ENCODE measurements around the gene KIAA1191.
"Not testable (repeated sequence)": the region's sequence is repeated elsewhere in the genome, so short reads cannot be mapped to it uniquely, and the experiment has no call there.

The KIAA1191 gene

DNA sequence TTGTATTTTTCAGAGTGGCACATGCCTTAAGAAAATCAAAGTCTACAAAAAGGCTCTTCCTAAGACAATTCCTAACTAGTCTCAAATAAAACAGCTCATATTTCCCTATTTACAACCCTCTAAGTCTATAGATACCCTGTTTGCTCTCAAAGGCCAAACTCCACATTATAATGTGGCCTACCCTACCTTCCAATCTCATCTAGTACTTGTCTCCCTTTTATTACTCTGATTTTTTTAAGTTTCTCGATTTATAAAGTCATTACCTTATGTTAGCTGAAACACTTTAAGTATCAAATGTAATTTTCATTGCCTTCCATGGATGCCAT, 19.4 kb downstream of the KIAA1191 start:
- no CpG with 5 or more reads among the region's 1 CpG for WGBS (ENCODE audit: insufficient coverage, insufficient read length)

DNA sequence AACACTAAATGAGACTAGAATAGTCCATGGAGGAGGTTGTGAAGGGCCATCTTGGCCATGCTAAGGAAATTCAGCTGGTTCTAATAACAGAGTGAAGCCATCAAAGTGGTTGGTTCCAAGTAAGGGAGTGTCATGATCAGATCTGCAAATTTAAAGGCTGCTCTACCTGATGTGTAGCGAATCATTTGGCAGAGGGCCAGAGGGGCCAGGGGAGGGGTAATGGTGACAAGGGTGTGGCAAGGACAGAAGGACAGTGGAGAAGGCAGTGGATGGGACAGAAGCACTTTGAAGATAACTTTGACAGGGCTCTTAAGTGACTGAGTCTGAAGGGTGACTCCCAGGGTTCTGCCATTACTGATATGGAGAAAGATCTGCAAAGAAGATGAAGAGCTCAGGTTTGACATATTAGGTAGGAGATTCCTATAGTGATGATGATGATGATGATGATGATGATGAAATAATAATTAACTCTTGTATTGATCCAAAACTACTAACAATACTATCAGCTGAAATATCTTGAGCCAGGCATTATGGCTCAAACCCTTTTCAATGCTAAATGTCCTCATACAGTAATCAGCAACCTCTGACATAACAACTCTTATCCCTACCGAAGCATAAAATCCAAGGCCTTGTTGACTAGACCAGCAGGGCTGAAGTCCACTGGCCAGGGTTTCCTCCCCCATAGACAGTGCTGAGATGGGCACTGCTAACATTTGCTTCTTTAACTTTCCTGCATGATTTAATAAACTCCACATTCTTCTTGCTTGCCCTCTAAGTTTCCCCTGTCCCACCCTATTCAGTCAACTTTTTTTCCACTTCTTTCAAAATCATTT, 20.0 kb downstream of the KIAA1191 start:
- H3K9me3 ChIP-seq (ENCODE audit: control insufficient read depth, insufficient read depth, low read length): no peaks in the 10 kb centered on the region
- WGBS (ENCODE audit: insufficient coverage, insufficient read length): no CpG with 5 or more reads among the region's 2 CpGs
- no peaks in the 10 kb centered on the region for H3K27me3 ChIP-seq (ENCODE audit: control insufficient read depth, insufficient read depth, low read length)
- H3K27ac ChIP-seq (ENCODE audit: low read length): no peak overlapping the region
- no peak overlapping the region for H3K4me3 ChIP-seq (ENCODE audit: low read length)
- DNase-seq (ENCODE audit: low read depth, low spot score): no peak
- peaks cover 6% of the 10 kb centered on the region; the same call in 1 of the 2 replicates for H3K36me3 ChIP-seq (ENCODE audit: control insufficient read depth, insufficient read depth, low read length)
- H3K4me1 ChIP-seq (ENCODE audit: control insufficient read depth, insufficient read depth, low read length): no peaks in the 10 kb centered on the region

More for the DNA sequence above, 19.4 kb downstream of the KIAA1191 start:
- DNase-seq (ENCODE audit: low read depth, low spot score): no peak
- no peaks in the 10 kb centered on the region for H3K27me3 ChIP-seq (ENCODE audit: control insufficient read depth, insufficient read depth, low read length)
- H3K4me3 ChIP-seq (ENCODE audit: low read length): no peak overlapping the region
- no peaks in the 10 kb centered on the region for H3K9me3 ChIP-seq (ENCODE audit: control insufficient read depth, insufficient read depth, low read length)
- no peak overlapping the region for H3K27ac ChIP-seq (ENCODE audit: low read length)
- H3K4me1 ChIP-seq (ENCODE audit: control insufficient read depth, insufficient read depth, low read length): no peaks in the 10 kb centered on the region
- peaks cover 8% of the 10 kb centered on the region; the same call in 1 of the 2 replicates for H3K36me3 ChIP-seq (ENCODE audit: control insufficient read depth, insufficient read depth, low read length)

DNA sequence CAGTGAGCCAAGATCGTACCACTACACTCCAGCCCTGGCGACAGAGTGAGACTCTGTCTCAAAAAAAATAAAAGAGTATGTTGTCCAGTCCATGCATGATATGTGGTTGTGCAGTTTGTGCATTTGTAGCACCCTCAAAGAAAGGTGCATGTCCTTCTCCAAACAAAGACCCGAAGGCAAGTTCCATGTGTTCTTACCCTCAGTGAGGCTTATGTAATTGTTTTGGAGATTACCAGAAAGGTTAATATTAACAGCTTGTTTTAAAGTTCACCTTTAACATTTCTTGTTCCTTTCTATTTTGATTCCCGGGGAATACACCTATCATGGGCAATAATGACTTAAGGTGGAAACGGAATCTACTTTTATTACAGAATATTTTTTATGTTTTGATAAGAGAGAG, 22.3 kb downstream of the KIAA1191 start:
- no peaks in the 10 kb centered on the region for H3K4me1 ChIP-seq (ENCODE audit: control insufficient read depth, insufficient read depth, low read length)
- no peaks in the 10 kb centered on the region for H3K27me3 ChIP-seq (ENCODE audit: control insufficient read depth, insufficient read depth, low read length)
- H3K4me3 ChIP-seq (ENCODE audit: low read length): no peak overlapping the region
- peaks cover 3% of the 10 kb centered on the region; the same call in 1 of the 2 replicates for H3K36me3 ChIP-seq (ENCODE audit: control insufficient read depth, insufficient read depth, low read length)
- H3K9me3 ChIP-seq (ENCODE audit: control insufficient read depth, insufficient read depth, low read length): no peaks in the 10 kb centered on the region
- no CpG with 5 or more reads among the region's 5 CpGs for WGBS (ENCODE audit: insufficient coverage, insufficient read length)
- no peak overlapping the region for H3K27ac ChIP-seq (ENCODE audit: low read length)
- no peak for DNase-seq (ENCODE audit: low read depth, low spot score)

DNA sequence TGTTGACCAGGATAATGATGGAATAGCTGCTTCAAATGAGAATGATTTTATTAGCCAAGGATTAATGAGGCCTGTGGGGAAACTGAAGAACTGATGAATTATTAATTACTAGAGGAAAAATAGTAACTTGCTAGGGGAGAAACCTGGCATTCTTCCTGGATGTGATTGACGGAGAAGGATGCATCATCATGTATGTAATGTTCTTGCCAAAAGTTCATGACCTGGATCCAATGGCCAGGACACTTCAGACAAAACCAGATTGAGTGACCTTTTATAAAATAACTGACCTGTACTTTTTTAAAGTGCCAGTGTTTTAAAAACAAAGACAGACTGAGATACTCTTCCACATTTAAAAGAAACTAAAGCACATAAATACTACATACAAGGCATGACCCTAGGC, 23.7 kb downstream of the KIAA1191 start:
- DNase-seq (ENCODE audit: low read depth, low spot score): no peak
- Histone ChIP-seq H3K9me3 (ENCODE audit: control insufficient read depth, insufficient read depth, low read length) (no peaks in the 10 kb centered on the region), H3K27me3 (ENCODE audit: control insufficient read depth, insufficient read depth, low read length) (no peaks in the 10 kb centered on the region), H3K4me1 (ENCODE audit: control insufficient read depth, insufficient read depth, low read length) (no peaks in the 10 kb centered on the region), H3K36me3 (ENCODE audit: control insufficient read depth, insufficient read depth, low read length) (peaks cover 3% of the 10 kb centered on the region; the same call in 1 of the 2 replicates), H3K4me3 (ENCODE audit: low read length) (no peak overlapping the region), H3K27ac (ENCODE audit: low read length) (no peak overlapping the region)
- no CpG with 5 or more reads among the region's 1 CpG for WGBS (ENCODE audit: insufficient coverage, insufficient read length)

DNA sequence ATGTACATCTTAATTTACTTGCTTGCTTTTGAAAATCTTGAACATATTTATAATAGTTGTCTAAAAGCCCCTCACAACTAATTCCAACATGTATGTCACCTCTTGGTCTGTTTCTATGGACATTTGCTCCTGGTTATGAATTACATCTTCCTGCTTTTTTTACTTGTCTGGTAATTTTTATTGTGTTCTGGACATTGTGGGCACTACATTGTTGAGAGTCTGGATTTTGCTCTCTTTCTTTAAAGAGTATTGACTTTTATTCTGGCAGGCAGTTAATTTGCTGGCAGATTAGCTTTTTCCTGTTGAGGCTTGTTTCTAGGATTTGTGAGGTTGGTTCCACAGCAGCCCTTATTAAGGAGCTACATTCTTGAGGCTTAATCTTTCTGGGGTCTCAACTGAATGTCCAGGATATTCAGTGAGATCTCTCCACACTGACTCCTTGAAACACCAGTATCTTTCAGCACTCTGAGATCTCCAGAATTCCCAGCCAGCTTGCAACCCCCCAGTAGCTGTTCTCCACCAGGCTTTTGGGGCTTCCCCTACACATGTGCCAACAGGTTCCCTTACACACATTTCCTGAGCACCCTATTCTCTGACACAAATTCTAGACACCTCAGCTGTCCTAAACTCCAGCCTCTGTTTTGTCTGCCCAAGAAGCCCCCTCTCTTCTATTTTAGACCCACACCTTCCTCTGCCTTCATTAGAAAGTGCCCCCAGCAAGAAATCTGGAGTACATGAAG, 27.4 kb downstream of the KIAA1191 start:
- H3K36me3 ChIP-seq (ENCODE audit: control insufficient read depth, insufficient read depth, low read length): no peaks in the 10 kb centered on the region
- no peaks in the 10 kb centered on the region for H3K4me1 ChIP-seq (ENCODE audit: control insufficient read depth, insufficient read depth, low read length)
- no peaks in the 10 kb centered on the region for H3K27me3 ChIP-seq (ENCODE audit: control insufficient read depth, insufficient read depth, low read length)
- H3K9me3 ChIP-seq (ENCODE audit: control insufficient read depth, insufficient read depth, low read length): no peaks in the 10 kb centered on the region
- no peak for DNase-seq (ENCODE audit: low read depth, low spot score)
- no peak overlapping the region for H3K4me3 ChIP-seq (ENCODE audit: low read length)
- no peak overlapping the region for H3K27ac ChIP-seq (ENCODE audit: low read length)

DNA sequence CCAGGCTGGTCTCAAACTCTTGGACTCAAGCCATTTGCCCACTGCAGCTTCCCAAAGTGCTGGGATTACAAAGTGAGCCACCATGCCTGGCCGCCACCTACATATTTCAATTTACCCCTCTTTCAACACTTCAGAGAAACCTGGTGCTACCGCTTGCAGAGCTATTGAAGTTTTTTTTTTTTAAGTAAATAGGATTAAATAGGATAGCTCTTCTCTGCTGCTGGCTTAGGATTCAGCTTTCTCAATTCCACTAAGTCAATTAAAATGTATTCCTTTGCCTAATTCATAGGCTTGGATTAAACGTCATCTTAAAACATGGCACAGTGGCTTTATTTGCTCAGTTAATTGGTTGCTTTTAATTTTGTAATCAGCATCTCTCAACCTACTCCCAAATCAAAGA, 41.0 kb downstream of the KIAA1191 start:
- no peaks in the 10 kb centered on the region; the same call in 1 of the 2 replicates for H3K36me3 ChIP-seq (ENCODE audit: control insufficient read depth, insufficient read depth, low read length)
- H3K27ac ChIP-seq (ENCODE audit: low read length): no peak overlapping the region
- H3K4me1 ChIP-seq (ENCODE audit: control insufficient read depth, insufficient read depth, low read length): no peaks in the 10 kb centered on the region; the same call in 1 of the 2 replicates
- no CpG with 5 or more reads among the region's 3 CpGs for WGBS (ENCODE audit: insufficient coverage, insufficient read length)
- no peak for DNase-seq (ENCODE audit: low read depth, low spot score)
- no peaks in the 10 kb centered on the region for H3K9me3 ChIP-seq (ENCODE audit: control insufficient read depth, insufficient read depth, low read length)
- no peak overlapping the region for H3K4me3 ChIP-seq (ENCODE audit: low read length)
- no peaks in the 10 kb centered on the region for H3K27me3 ChIP-seq (ENCODE audit: control insufficient read depth, insufficient read depth, low read length)

DNA sequence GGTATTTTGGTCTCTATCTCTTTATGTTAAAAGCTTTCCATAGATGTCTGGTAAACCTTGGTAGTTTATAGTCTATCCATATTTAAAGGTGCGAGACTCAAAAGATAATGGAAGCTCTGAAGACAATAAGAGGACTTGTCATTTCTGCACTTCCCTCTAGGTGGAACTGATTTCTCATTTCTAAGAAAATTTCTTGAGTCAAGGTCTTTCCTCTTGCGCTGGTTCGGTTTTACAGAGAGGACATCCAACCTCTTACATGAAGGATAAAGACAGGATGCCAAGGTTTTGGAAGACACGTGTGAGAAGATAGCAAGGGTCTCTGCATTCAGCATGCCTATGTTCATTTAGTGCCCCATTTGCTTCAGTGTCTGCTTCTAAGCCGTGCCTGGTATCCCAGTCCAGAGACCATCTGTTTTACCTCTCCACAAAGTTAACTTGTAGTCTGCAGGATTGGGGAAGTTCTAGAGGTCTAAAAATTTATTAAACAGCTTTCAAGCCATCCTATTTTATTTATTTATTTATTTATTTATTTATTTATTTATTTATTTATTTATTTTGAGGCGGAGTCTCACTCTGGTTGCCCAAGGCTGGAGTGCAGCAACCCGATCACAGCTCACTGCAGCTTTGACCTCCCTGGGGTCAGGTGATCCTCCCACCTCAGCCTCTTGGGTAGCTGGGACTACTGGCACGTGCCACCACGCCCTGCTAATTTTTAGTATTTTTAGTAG, 41.6 kb downstream of the KIAA1191 start:
- WGBS (ENCODE audit: insufficient coverage, insufficient read length): no CpG with 5 or more reads among the region's 9 CpGs
- Histone ChIP-seq H3K9me3 (ENCODE audit: control insufficient read depth, insufficient read depth, low read length) (no peaks in the 10 kb centered on the region), H3K36me3 (ENCODE audit: control insufficient read depth, insufficient read depth, low read length) (no peaks in the 10 kb centered on the region; the same call in 1 of the 2 replicates), H3K4me3 (ENCODE audit: low read length) (no peak overlapping the region), H3K27ac (ENCODE audit: low read length) (no peak overlapping the region), H3K27me3 (ENCODE audit: control insufficient read depth, insufficient read depth, low read length) (no peaks in the 10 kb centered on the region), H3K4me1 (ENCODE audit: control insufficient read depth, insufficient read depth, low read length) (no peaks in the 10 kb centered on the region; the same call in 1 of the 2 replicates)
- no peak for DNase-seq (ENCODE audit: low read depth, low spot score)

DNA sequence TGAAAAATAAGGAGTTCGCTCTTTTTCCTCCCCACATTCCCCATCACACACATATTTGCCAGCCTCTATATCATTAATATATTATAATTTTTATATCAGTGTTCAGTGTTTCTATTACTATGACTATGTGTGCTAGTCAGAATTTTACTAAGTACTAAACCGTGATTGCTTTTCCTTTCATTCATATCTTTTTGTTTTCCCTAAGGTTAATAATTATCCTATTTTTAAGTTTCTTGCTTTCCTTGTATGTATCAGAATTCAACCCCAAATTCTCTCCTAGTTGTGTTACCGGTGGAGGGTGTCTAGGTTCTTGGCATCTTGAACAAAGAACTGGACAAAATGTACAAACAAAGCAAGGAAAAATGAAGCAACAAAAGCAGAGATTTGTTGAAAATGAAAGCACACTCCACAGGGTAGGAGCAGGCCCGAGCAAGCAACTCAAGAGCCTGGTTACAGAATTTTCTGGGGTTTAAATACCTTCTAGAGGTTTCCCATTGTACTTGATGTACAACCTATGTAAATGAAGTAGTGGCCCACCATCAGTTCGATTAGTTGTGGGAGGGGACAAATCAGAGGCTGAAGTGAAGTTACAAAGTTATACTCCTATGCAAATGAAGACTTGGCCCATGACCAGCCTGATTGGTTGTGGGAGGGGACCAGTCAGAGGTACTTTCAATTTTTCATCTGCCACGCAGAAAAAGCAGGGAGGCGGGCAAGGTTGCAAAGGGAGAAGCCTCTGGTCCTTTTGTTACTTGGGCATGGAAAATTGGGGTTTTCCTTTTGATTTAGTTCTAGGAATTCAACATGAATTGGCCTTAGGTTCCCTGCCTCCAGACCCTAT, 43.8 kb downstream of the KIAA1191 start:
- 100% methylated on average over 1 of the region's 7 CpGs for WGBS (ENCODE audit: insufficient coverage, insufficient read length)
- Histone ChIP-seq H3K27me3 (ENCODE audit: control insufficient read depth, insufficient read depth, low read length) (no peaks in the 10 kb centered on the region), H3K9me3 (ENCODE audit: control insufficient read depth, insufficient read depth, low read length) (no peaks in the 10 kb centered on the region), H3K4me3 (ENCODE audit: low read length) (no peak overlapping the region), H3K27ac (ENCODE audit: low read length) (no peak overlapping the region), H3K36me3 (ENCODE audit: control insufficient read depth, insufficient read depth, low read length) (peaks cover 2% of the 10 kb centered on the region; the same call in 1 of the 2 replicates), H3K4me1 (ENCODE audit: control insufficient read depth, insufficient read depth, low read length) (no peaks in the 10 kb centered on the region; the same call in none of the 2 replicates)
- no peak for DNase-seq (ENCODE audit: low read depth, low spot score)

DNA sequence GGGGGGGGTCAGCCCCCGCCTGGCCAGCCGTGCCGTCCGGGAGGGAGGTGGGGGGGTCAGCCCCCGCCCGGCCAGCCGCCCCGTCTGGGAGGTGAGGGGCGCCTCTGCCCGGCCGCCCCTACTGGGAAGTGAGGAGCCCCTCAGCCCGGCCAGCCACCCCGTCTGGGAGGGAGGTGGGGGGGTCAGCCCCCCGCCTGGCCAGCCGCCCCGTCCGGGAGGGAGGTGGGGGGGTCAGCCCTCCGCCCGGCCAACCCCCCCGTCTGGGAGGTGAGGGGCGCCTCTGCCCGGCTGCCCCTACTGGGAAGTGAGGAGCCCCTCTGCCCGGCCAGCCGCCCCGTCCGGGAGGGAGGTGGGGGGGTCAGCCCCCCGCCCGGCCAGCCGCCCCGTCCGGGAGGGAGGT, 56.2 kb downstream of the KIAA1191 start:
- H3K36me3 ChIP-seq (ENCODE audit: control insufficient read depth, insufficient read depth, low read length); H3K4me3 ChIP-seq (ENCODE audit: low read length); H3K27ac ChIP-seq (ENCODE audit: low read length); DNase-seq (ENCODE audit: low read depth, low spot score); H3K9me3 ChIP-seq (ENCODE audit: control insufficient read depth, insufficient read depth, low read length); H3K4me1 ChIP-seq (ENCODE audit: control insufficient read depth, insufficient read depth, low read length); H3K27me3 ChIP-seq (ENCODE audit: control insufficient read depth, insufficient read depth, low read length): not testable (repeated sequence)
- WGBS (ENCODE audit: insufficient coverage, insufficient read length): no CpG with 5 or more reads among the region's 31 CpGs
